Activated CD4-positive, alpha-beta T cell treated with anti-CD3 and anti-CD28 coated beads, Interleukin-2, amount 10 ng/mL, durations not matched to agents 7 days and 5 days (primary cell): ENCODE measurements around the gene FBXW8. TPM values are rescaled to one million over a fixed set of nuclear protein-coding genes. Genes with fewer than 3 reads are reported as not detected.

ENCODE experiments used
- CTCF ChIA-PET: fragments of 350-600 bp; sonication (Branson Sonifier 250); formaldehyde crosslinking; loops from one replicate; lab custom pipeline; 2021; ENCODE audit warnings: antibody characterized with exemption; lab: Charles Lee
- POLR2A ChIA-PET: fragments of 350-600 bp; sonication (Branson Sonifier 250); formaldehyde crosslinking; loops from one replicate; lab custom pipeline; 2021; ENCODE audit warnings: antibody characterized with exemption; lab: Charles Lee
- DNase-seq: peaks from one replicate; pipeline ENCODE4 v3.0.0-alpha.2; 2020
- H3K27ac Mint-ChIP-seq: one replicate; pipeline ENCODE4 v1.8.0; 2021; ENCODE audit warnings: mild to moderate bottlenecking, moderate library complexity, mixed read lengths
- H3K27me3 Mint-ChIP-seq: one replicate; pipeline ENCODE4 v1.8.0; 2021; ENCODE audit warnings: mixed read lengths
- H3K36me3 Mint-ChIP-seq: one replicate; pipeline ENCODE4 v1.8.0; 2021; ENCODE audit warnings: low read depth, mixed read lengths
- H3K4me1 Mint-ChIP-seq: one replicate; pipeline ENCODE4 v1.8.0; 2021; ENCODE audit warnings: mixed read lengths
- H3K4me3 Mint-ChIP-seq: one replicate; pipeline ENCODE4 v1.8.0; 2021; ENCODE audit warnings: mild to moderate bottlenecking, moderate library complexity, mixed read lengths
- H3K9me3 Mint-ChIP-seq: one replicate; pipeline ENCODE4 v1.8.0; 2021; ENCODE audit warnings: mixed read lengths
- total RNA-seq, 2 experiments: library from RNA; stranded (reverse); gene quantifications; one replicate each; pipeline ENCODE4 v1.2.3, GENCODE V29; 2021

Gene FBXW8
- total RNA-seq, 2 experiments from 2014 or later, result 12.5 to 13.2 TPM

GRCh38 chr12:116933512-116934246, 22.9 kb downstream of the FBXW8 start:
- DNase-seq, result no peak
- H3K36me3 Mint-ChIP-seq, result peaks cover 64% of the 10 kb centered on the region
- CTCF ChIA-PET, result no interaction called here
- no peaks in the 10 kb centered on the region for H3K9me3 Mint-ChIP-seq
- peaks cover 6% of the 10 kb centered on the region for H3K4me1 Mint-ChIP-seq
- no peak overlapping the region for H3K4me3 Mint-ChIP-seq
- POLR2A ChIA-PET, result no interaction called here
- no peak overlapping the region for H3K27ac Mint-ChIP-seq
- no peaks in the 10 kb centered on the region for H3K27me3 Mint-ChIP-seq

- CTCF ChIA-PET, result interaction anchor here (1.9 kb wide), 1 partner anchor 10 kb away, joined by 5 read pairs; no protein-coding TSS in a partner anchor
- peaks cover 2% of the 10 kb centered on the region for H3K4me1 Mint-ChIP-seq
- no peak for DNase-seq
- peaks cover 54% of the 10 kb centered on the region for H3K36me3 Mint-ChIP-seq
- no peak overlapping the region for H3K27ac Mint-ChIP-seq
- no peaks in the 10 kb centered on the region for H3K9me3 Mint-ChIP-seq
- no peaks in the 10 kb centered on the region for H3K27me3 Mint-ChIP-seq
- POLR2A ChIA-PET, result no interaction called here
- no peak overlapping the region for H3K4me3 Mint-ChIP-seq
Observed at GRCh38 chr12:116934908-116935705, 24.4 kb downstream of the FBXW8 start.

GRCh38 chr12:116937640-116938039, 26.9 kb downstream of the FBXW8 start:
- POLR2A ChIA-PET, result no interaction called here
- no peak for DNase-seq

GRCh38 chr12:116939734-116940133, 29.0 kb downstream of the FBXW8 start:
- H3K4me1 Mint-ChIP-seq, result no peaks in the 10 kb centered on the region
- peaks cover 57% of the 10 kb centered on the region for H3K36me3 Mint-ChIP-seq
- H3K27me3 Mint-ChIP-seq, result no peaks in the 10 kb centered on the region
- no peak overlapping the region for H3K27ac Mint-ChIP-seq
- CTCF ChIA-PET, result interaction anchor here (1.0 to 1.3 kb wide), 2 partner anchors 17 to 258 kb away, joined by 3 read pairs; no protein-coding TSS in a partner anchor
- H3K4me3 Mint-ChIP-seq, result no peak overlapping the region
- H3K9me3 Mint-ChIP-seq, result peaks cover 12% of the 10 kb centered on the region
- no peak for DNase-seq
- POLR2A ChIA-PET, result no interaction called here

More at GRCh38 chr12:116937640-116938039, 26.9 kb downstream of the FBXW8 start:
- H3K4me1 Mint-ChIP-seq, result no peaks in the 10 kb centered on the region
- CTCF ChIA-PET, result interaction anchor here (1.0 to 1.6 kb wide), 3 partner anchors 8 to 20 kb away, joined by 3 to 6 read pairs (median 6); no protein-coding TSS in a partner anchor
- no peaks in the 10 kb centered on the region for H3K27me3 Mint-ChIP-seq
- H3K36me3 Mint-ChIP-seq, result peaks cover 48% of the 10 kb centered on the region
- no peak overlapping the region for H3K4me3 Mint-ChIP-seq
- H3K9me3 Mint-ChIP-seq, result no peaks in the 10 kb centered on the region
- H3K27ac Mint-ChIP-seq, result no peak overlapping the region

GRCh38 chr12:116941188-116941587, 30.4 kb downstream of the FBXW8 start:
- Mint-ChIP-seq H3K4me1 (no peaks in the 10 kb centered on the region), H3K27me3 (no peaks in the 10 kb centered on the region), H3K9me3 (peaks cover 12% of the 10 kb centered on the region), H3K36me3 (peaks cover 56% of the 10 kb centered on the region), H3K27ac (no peak overlapping the region), H3K4me3 (no peak overlapping the region)
- no peak for DNase-seq
- ChIA-PET CTCF (interaction anchor here (0.5 kb wide), 1 partner anchor 688 kb away, joined by 3 read pairs; no protein-coding TSS in a partner anchor), POLR2A (no interaction called here)

GRCh38 chr12:116943419-116944372, 32.9 kb downstream of the FBXW8 start:
- no peak for DNase-seq
- Mint-ChIP-seq H3K9me3 (peaks cover 12% of the 10 kb centered on the region), H3K4me1 (no peaks in the 10 kb centered on the region), H3K4me3 (no peak overlapping the region), H3K27ac (no peak overlapping the region), H3K36me3 (peaks cover 49% of the 10 kb centered on the region), H3K27me3 (no peaks in the 10 kb centered on the region)
- POLR2A ChIA-PET, result no interaction called here
- CTCF ChIA-PET, result interaction anchor here (1.4 kb wide), 1 partner anchor 13 kb away, joined by 4 read pairs; no protein-coding TSS in a partner anchor

- ChIA-PET CTCF (interaction anchor here (0.9 to 1.3 kb wide), 3 partner anchors 8 to 92 kb away, joined by 3 read pairs; no protein-coding TSS in a partner anchor), POLR2A (no interaction called here)
- Mint-ChIP-seq H3K9me3 (peaks cover 12% of the 10 kb centered on the region), H3K27me3 (no peaks in the 10 kb centered on the region), H3K36me3 (peaks cover 51% of the 10 kb centered on the region), H3K27ac (no peak overlapping the region), H3K4me1 (no peaks in the 10 kb centered on the region), H3K4me3 (no peak overlapping the region)
- DNase-seq, result no peak
Observed at GRCh38 chr12:116945886-116946550, 35.3 kb downstream of the FBXW8 start.

- CTCF ChIA-PET, result no interaction called here
- Mint-ChIP-seq H3K4me1 (no peaks in the 10 kb centered on the region), H3K9me3 (peaks cover 8% of the 10 kb centered on the region), H3K27me3 (no peaks in the 10 kb centered on the region), H3K27ac (no peak overlapping the region), H3K36me3 (peaks cover 39% of the 10 kb centered on the region), H3K4me3 (no peak overlapping the region)
- DNase-seq, result no peak
- POLR2A ChIA-PET, result no interaction called here
Observed at GRCh38 chr12:116948298-116948697, 37.5 kb downstream of the FBXW8 start.

GRCh38 chr12:116950628-116951325, 40.0 kb downstream of the FBXW8 start:
- peaks cover 23% of the 10 kb centered on the region for H3K36me3 Mint-ChIP-seq
- H3K27me3 Mint-ChIP-seq, result no peaks in the 10 kb centered on the region
- H3K27ac Mint-ChIP-seq, result no peak overlapping the region
- H3K9me3 Mint-ChIP-seq, result no peaks in the 10 kb centered on the region
- H3K4me1 Mint-ChIP-seq, result peaks cover 4% of the 10 kb centered on the region
- ChIA-PET CTCF (no interaction called here), POLR2A (no interaction called here)
- no peak for DNase-seq
- no peak overlapping the region for H3K4me3 Mint-ChIP-seq

- ChIA-PET POLR2A (no interaction called here), CTCF (interaction anchor here (0.7 kb wide), 1 partner anchor 144 kb away, joined by 3 read pairs; no protein-coding TSS in a partner anchor)
- H3K36me3 Mint-ChIP-seq, result peaks cover 9% of the 10 kb centered on the region
- no peak overlapping the region for H3K27ac Mint-ChIP-seq
- H3K27me3 Mint-ChIP-seq, result no peaks in the 10 kb centered on the region
- H3K4me1 Mint-ChIP-seq, result peaks cover 22% of the 10 kb centered on the region
- H3K9me3 Mint-ChIP-seq, result no peaks in the 10 kb centered on the region
- H3K4me3 Mint-ChIP-seq, result no peak overlapping the region
- no peak for DNase-seq
Observed at GRCh38 chr12:116954710-116955381, 44.1 kb downstream of the FBXW8 start.
